ENCODE measurements around the gene SH3RF3. TPM values are rescaled to one million over a fixed set of nuclear protein-coding genes. Genes with fewer than 3 reads are reported as not detected.

Gene SH3RF3
- total RNA-seq, 1 experiment from 2014 or later, result 0.30 TPM

DNA sequence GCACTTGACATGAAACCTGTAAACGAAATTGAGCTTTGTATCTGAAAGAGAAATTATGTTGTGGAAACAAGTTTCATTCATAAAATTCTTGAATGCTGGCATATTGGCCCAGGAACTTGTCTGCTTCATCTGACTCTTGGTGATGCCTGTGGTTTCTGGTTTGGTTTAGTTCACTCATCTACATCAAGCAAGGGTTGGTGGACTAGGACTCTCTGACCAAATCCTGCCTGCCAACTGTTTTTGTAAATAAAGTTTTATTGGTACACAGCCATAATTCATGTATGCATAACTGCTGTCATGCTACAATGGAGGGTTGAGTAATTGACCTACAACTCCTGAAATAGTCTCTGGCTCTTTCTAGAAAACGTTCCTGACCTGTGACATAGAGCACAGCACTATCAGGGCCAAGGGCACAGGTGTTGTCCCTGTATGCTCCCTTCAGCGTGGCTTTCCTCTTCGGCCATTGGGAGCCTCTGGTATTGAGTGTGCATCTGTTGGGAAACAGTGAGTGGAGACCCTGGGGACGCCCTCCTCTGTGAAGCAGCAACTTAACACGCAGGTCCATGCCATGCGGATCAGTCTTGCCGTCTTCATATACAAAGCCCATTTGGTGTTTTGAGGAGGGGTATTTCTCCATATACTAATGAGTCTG, 226.3 kb downstream of the SH3RF3 start:
- Histone ChIP-seq H3K9me3 (replicated peaks) (no peaks in the 10 kb centered on the region), H3K27ac (no peak overlapping the region), H3K36me3 (no peaks in the 10 kb centered on the region), H3K27me3 (no peaks in the 10 kb centered on the region), H3K4me3 (no peak overlapping the region), H3K4me1 (peaks cover 7% of the 10 kb centered on the region; the same call in 1 of the 2 replicates)
- DNase-seq, result no peak

GRCh38 chr2:109356324-109357035, 227.5 kb downstream of the SH3RF3 start:
- no peak overlapping the region for H3K4me3 ChIP-seq
- no peaks in the 10 kb centered on the region for H3K9me3 ChIP-seq (replicated peaks)
- no peaks in the 10 kb centered on the region for H3K4me1 ChIP-seq
- no peak overlapping the region for H3K27ac ChIP-seq
- no peak for DNase-seq
- H3K36me3 ChIP-seq, result no peaks in the 10 kb centered on the region
- H3K27me3 ChIP-seq, result no peaks in the 10 kb centered on the region

GRCh38 chr2:109364217-109364616, 235.2 kb downstream of the SH3RF3 start:
- no peak for DNase-seq
- no peak overlapping the region for H3K27ac ChIP-seq

DNA sequence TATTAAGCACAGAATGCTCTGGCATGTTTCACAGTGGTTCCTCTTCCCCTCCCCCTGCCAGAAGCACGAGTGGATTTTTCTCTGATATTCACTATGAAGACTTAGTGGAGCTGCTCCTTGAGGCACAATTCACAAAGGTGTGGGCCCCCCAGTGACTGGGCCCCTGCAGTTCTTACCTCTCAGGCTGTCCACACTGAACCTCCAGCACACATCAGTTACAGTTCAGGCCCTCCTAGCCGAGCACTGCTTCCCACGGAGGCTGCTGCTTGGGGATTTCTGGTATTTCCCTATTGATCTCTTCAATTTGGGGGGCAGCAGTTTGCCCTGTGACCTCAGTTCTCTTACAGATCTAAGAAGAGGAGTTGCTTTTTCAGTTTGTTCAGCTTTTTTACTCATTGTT, 236.1 kb downstream of the SH3RF3 start:
- Histone ChIP-seq H3K9me3 (replicated peaks) (no peaks in the 10 kb centered on the region), H3K27me3 (no peaks in the 10 kb centered on the region), H3K36me3 (no peaks in the 10 kb centered on the region), H3K4me3 (no peak overlapping the region), H3K4me1 (no peaks in the 10 kb centered on the region), H3K27ac (no peak overlapping the region)
- no peak for DNase-seq

More at GRCh38 chr2:109364217-109364616, 235.2 kb downstream of the SH3RF3 start:
- no peak overlapping the region for H3K4me3 ChIP-seq
- H3K36me3 ChIP-seq, result no peaks in the 10 kb centered on the region
- no peaks in the 10 kb centered on the region for H3K9me3 ChIP-seq (replicated peaks)
- H3K27me3 ChIP-seq, result no peaks in the 10 kb centered on the region
- H3K4me1 ChIP-seq, result no peaks in the 10 kb centered on the region

DNA sequence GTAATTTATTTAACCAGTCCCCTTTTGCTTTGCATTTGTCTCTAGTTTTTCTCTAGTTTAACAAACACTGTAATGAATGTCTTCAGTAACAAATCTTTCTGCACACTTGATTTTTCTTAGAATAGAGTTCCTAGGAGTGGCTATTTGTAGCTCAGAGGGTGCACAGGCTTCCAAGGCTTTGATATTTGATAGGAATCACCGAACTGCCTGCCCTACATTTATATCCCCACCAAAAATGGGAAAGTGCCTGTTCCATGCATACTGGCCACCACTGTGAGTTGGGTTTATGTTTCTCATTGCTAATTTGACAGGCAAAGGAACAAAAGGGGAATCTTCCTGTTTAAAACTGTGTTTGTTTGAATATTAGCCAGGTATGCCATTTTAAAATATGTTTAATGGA, 238.7 kb downstream of the SH3RF3 start:
- Histone ChIP-seq H3K36me3 (no peaks in the 10 kb centered on the region), H3K4me1 (no peaks in the 10 kb centered on the region), H3K27me3 (no peaks in the 10 kb centered on the region), H3K27ac (no peak overlapping the region), H3K4me3 (no peak overlapping the region), H3K9me3 (replicated peaks) (no peaks in the 10 kb centered on the region)
- DNase-seq, result no peak

GRCh38 chr2:109368798-109369197, 239.8 kb downstream of the SH3RF3 start:
- no peaks in the 10 kb centered on the region for H3K27me3 ChIP-seq
- H3K27ac ChIP-seq, result no peak overlapping the region
- H3K9me3 ChIP-seq (replicated peaks), result no peaks in the 10 kb centered on the region
- no peaks in the 10 kb centered on the region for H3K36me3 ChIP-seq
- no peaks in the 10 kb centered on the region for H3K4me1 ChIP-seq
- no peak overlapping the region for H3K4me3 ChIP-seq
- no peak for DNase-seq

- no peak overlapping the region for H3K4me3 ChIP-seq
- H3K27ac ChIP-seq, result no peak overlapping the region
- no peaks in the 10 kb centered on the region for H3K4me1 ChIP-seq
- no peak for DNase-seq
- no peaks in the 10 kb centered on the region for H3K9me3 ChIP-seq (replicated peaks)
- H3K36me3 ChIP-seq, result no peaks in the 10 kb centered on the region
- H3K27me3 ChIP-seq, result no peaks in the 10 kb centered on the region
Observed at GRCh38 chr2:109369671-109370191, 240.7 kb downstream of the SH3RF3 start.

- no peak overlapping the region for H3K27ac ChIP-seq
- H3K4me1 ChIP-seq, result no peaks in the 10 kb centered on the region
- no peaks in the 10 kb centered on the region for H3K27me3 ChIP-seq
- DNase-seq, result no peak
- no peaks in the 10 kb centered on the region for H3K9me3 ChIP-seq (replicated peaks)
- H3K4me3 ChIP-seq, result no peak overlapping the region
- H3K36me3 ChIP-seq, result no peaks in the 10 kb centered on the region
Observed at GRCh38 chr2:109370399-109371035, 241.5 kb downstream of the SH3RF3 start.

GRCh38 chr2:109371481-109372170, 242.6 kb downstream of the SH3RF3 start:
- Histone ChIP-seq H3K4me1 (no peaks in the 10 kb centered on the region), H3K27me3 (no peaks in the 10 kb centered on the region), H3K4me3 (no peak overlapping the region), H3K27ac (no peak overlapping the region), H3K9me3 (replicated peaks) (no peaks in the 10 kb centered on the region), H3K36me3 (no peaks in the 10 kb centered on the region)
- no peak for DNase-seq

DNA sequence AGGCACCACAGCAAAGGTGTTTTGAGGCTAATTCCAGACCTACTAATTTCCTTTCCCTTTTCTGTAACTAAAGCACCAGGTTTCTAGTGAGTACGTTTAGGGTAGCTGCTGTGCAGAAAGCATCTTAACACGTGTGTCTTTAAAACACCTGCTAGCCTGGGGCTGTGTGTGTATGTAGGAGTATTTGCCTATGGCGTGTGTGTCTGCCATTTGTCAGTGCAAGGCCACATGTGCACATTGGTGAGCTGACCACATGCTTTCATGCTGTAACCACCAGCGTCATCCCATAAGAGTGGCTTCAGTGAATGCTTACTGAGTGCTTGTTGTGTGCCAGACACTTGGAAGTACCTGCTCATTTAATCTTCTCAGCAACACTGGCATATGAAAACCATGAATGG, 243.2 kb downstream of the SH3RF3 start:
- no peaks in the 10 kb centered on the region for H3K9me3 ChIP-seq (replicated peaks)
- no peak overlapping the region for H3K4me3 ChIP-seq
- H3K27me3 ChIP-seq, result no peaks in the 10 kb centered on the region
- H3K4me1 ChIP-seq, result no peaks in the 10 kb centered on the region
- DNase-seq, result no peak
- no peak overlapping the region for H3K27ac ChIP-seq
- no peaks in the 10 kb centered on the region for H3K36me3 ChIP-seq

GRCh38 chr2:109372614-109373013, 243.6 kb downstream of the SH3RF3 start:
- no peak for DNase-seq
- H3K4me1 ChIP-seq, result no peaks in the 10 kb centered on the region
- no peak overlapping the region for H3K27ac ChIP-seq
- no peak overlapping the region for H3K4me3 ChIP-seq
- no peaks in the 10 kb centered on the region for H3K36me3 ChIP-seq
- H3K9me3 ChIP-seq (replicated peaks), result no peaks in the 10 kb centered on the region
- no peaks in the 10 kb centered on the region for H3K27me3 ChIP-seq

GRCh38 chr2:109373791-109374547, 245.0 kb downstream of the SH3RF3 start:
- H3K4me3 ChIP-seq, result no peak overlapping the region
- DNase-seq, result no peak
- H3K9me3 ChIP-seq (replicated peaks), result no peaks in the 10 kb centered on the region
- H3K27me3 ChIP-seq, result no peaks in the 10 kb centered on the region
- H3K27ac ChIP-seq, result no peak overlapping the region
- no peaks in the 10 kb centered on the region for H3K4me1 ChIP-seq
- H3K36me3 ChIP-seq, result no peaks in the 10 kb centered on the region

GRCh38 chr2:109374548-109375130, 245.6 kb downstream of the SH3RF3 start:
- Histone ChIP-seq H3K4me3 (no peak overlapping the region), H3K27me3 (no peaks in the 10 kb centered on the region), H3K36me3 (no peaks in the 10 kb centered on the region), H3K9me3 (replicated peaks) (no peaks in the 10 kb centered on the region), H3K4me1 (no peaks in the 10 kb centered on the region), H3K27ac (no peak overlapping the region)
- DNase-seq, result no peak

GRCh38 chr2:109375131-109375561, 246.1 kb downstream of the SH3RF3 start:
- Histone ChIP-seq H3K36me3 (no peaks in the 10 kb centered on the region), H3K27ac (no peak overlapping the region), H3K4me1 (no peaks in the 10 kb centered on the region), H3K9me3 (replicated peaks) (no peaks in the 10 kb centered on the region), H3K4me3 (no peak overlapping the region), H3K27me3 (no peaks in the 10 kb centered on the region)
- no peak for DNase-seq
